ENCODE data around the gene ZP2. TPM values are rescaled to one million over a fixed set of nuclear protein-coding genes. Genes with fewer than 3 reads are reported as not detected.

The ZP2 gene
- not detected in 5 replicates for total RNA-seq (2022; extraction: Qiagen RNA extraction)

GRCh38 chr16:21211486-21211885 lies at the start of gene ZP2:
ZP2 (minus strand) TSS chr16:21211574; CDS start chr16:21211547, 27 bp downstream.

GRCh38 chr16:21233521-21234150 lies 22.3 kb upstream of the ZP2 start, which contains the start of gene ANKS4B:
ANKS4B (plus strand) TSS chr16:21233699; CDS start chr16:21233738, 39 bp downstream.

DNA sequence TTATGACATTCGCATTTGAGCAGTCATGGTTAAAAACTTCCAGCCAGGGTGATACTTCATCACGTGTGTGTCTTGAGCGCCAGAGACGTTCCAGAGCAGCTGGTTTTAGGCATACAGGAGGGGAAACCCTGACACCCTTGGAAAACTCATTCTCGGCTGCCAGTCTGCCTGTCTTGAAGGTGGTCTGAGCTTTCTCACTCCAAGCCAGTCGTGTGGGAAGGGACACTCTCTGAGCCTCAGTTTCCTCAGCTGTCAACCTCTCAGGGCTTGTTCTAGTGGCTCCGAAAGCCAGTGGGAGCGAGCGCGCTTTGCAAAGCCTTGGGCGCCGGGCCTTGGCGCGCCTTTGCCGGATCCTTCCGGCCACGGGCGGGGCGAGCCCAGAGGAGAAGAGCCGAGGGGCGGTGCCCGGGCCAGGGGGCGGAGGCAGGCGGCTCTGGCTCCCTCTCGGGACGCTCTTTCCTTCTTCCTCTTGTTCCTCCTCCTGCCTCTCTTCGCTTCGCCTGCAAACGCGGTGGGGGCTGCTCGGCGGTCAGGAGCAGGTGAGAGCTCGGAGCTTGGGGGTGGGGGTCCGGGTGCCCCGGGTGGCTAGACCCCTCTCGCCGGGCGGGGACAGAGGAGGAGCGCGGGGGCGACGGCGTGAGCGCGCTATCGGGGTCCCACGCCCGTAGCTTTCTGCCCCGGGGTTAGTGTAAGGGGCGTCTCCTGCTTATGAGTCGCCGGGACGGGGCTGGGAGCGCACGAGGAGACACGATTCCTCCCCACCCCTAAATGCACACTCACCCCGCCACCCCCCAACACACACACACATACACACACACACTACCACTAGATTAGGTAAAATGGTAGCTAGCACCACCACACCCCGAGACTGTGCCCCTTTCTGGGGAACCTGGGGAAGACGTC lies 52.9 kb downstream of the ZP2 start, which contains the start of gene LDAF1:
LDAF1 (plus strand) TSS at position 467 of the 903 bp plus-strand sequence. CDS start 2,509 bp downstream, outside the sequence.

DNA sequence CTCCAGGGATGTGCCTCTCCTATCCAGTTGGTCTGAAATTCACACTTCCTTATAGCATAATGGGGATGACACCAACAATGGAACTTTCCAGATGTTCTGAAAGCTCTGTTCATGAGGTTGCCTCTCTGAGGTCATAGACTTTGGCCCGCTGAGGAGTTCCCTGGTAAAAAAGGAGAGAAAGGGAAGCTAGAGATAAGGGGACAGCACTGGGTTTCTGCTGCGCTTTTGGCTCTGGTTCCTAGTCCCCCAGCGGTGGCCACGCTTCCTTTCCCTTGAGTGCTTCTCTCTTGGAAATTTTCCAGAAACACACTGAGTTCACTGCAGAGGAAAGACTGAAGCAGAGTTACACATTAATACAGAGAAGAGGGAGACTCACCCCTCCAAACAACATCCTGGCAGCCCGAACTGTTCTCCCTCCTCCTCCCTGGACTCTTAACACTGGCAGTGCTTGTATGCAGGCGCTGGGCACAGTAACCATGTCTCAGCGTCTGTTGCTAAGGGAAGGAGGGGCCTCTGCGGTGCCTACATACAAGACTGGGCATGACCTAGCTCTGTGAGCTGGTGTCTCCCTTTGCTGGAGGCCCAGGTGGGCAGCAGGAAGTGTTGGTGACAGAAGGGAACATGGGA lies 60.9 kb downstream of the ZP2 start, which contains the start of gene DNAH3:
DNAH3 (minus strand) TSS at position 472 of the 627 bp plus-strand sequence. CDS start 527 bp downstream, outside the sequence.

Other genes with a start within 250 kb of the ZP2 start
- gene DNAH3, start 60.7 kb downstream of the ZP2 start, total RNA-seq (2022; extraction: Qiagen RNA extraction): 0.09 to 0.33 TPM (median 0.21 TPM) in 5 replicates
- gene LDAF1, start 52.9 kb downstream of the ZP2 start, total RNA-seq (2022; extraction: Qiagen RNA extraction): 17.0 to 20.4 TPM (median 18.8 TPM) in 5 replicates
- gene ANKS4B, start 22.1 kb upstream of the ZP2 start, total RNA-seq (2022; extraction: Qiagen RNA extraction): 0.03 to 0.07 TPM (median 0.04 TPM) in 5 replicates
- 1.9 to 2.3 TPM (median 2.1 TPM) in 5 replicates for gene CRYM, start 66.7 kb upstream of the ZP2 start, total RNA-seq (2022; extraction: Qiagen RNA extraction)